Sigmoid colon (tissue), 3 donors: ENCODE results near the gene OR4B1.
"Not testable (repeated sequence)": the region's sequence is repeated elsewhere in the genome, so short reads cannot be mapped to it uniquely, and the experiment has no call there.

ENCODE experiments used
- CTCF ChIP-seq, 4 experiments: fragments of 450-650 bp in 3 of 4; fragments of 200-600 bp in 1 of 4; IDR thresholded peaks; one replicate each; pipeline ENCODE4 v1.5.1; 2016 to 2019; ENCODE audit warnings: antibody characterized with exemption in 4 of 4, mild to moderate bottlenecking in 3 of 4, moderate library complexity in 2 of 4
- POLR2A ChIP-seq, 2 donors: fragments of 450-650 bp; IDR thresholded peaks; one replicate each; pipeline ENCODE4 v1.6.1; 2016; ENCODE audit warnings: antibody characterized with exemption in 2 of 2, mild to moderate bottlenecking in 2 of 2, moderate library complexity in 2 of 2

GRCh38 chr11:48230057-48230456 is 13.4 kb downstream of the OR4B1 start:
- TF ChIP-seq CTCF, POLR2A (IDR thresholded peaks at IDR 0.05): not testable (repeated sequence)
